AG10803 (cell line): Measurements from ENCODE around the gene ECT2.
A peak's percentile ranks its signal among the peaks of the same experiment; 100 is the strongest.

Experiments
- DNase-seq: peaks from one replicate; pipeline ENCODE4 v3.0.0; 2010; ENCODE audit warnings: low read depth
- H3K4me3 ChIP-seq: 2 replicates; pipeline ENCODE4 v1.5.1; 2011; ENCODE audit warnings: mild to moderate bottlenecking, low read length, control low read depth
- CTCF ChIP-seq: conservative IDR thresholded peaks from 2 replicates; pipeline ENCODE4 v1.5.1; 2011; ENCODE audit warnings: mild to moderate bottlenecking, low read length, control low read depth, inconsistent platforms

Gene ECT2

DNA sequence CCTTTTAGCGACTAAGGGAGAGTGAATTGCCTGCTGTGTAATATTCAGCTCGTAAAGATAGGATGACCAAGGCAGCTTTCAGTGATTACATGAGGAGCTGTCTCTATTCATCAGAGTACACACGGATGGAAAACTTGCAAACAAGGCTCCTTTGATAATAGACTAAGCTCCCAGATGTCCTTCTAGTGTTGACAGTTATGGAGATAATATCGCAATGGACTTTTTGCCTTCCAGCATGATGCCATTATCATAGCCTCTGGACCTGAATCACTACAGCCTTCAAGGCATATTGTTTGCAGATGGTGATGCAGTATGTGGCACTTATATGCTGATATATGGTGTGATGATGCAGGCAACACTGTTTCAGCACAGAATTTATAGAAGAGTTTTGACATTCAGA, 93.9 kb downstream of the ECT2 start:
- no peak overlapping the region for H3K4me3 ChIP-seq
- TF ChIP-seq CTCF = no peak
- DNase-seq = no peak

GRCh38 chr3:172846103-172846561, 95.6 kb downstream of the ECT2 start:
- H3K4me3 ChIP-seq = no peak overlapping the region
- DNase-seq = no peak
- TF ChIP-seq CTCF = no peak

DNA sequence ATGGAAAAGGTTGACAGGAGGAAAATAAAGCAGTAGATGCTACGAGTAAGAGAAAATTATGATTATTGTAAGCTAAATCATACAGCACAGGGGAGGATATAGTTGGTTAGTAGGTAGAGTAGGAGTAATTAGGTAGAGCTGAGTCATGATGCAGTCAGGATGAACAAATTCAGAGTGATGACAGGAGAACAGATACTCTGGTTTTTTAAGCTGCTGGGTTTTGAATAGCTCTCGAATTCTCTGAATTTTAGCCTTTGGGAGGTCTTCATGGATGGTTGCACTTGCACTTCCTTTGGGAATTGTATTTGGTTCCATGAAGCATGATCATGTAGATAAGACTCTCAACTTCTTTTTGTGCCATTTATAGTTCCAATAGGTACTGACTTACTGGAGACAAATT, 96.2 kb downstream of the ECT2 start:
- DNase-seq = no peak
- no peak for TF ChIP-seq CTCF

DNA sequence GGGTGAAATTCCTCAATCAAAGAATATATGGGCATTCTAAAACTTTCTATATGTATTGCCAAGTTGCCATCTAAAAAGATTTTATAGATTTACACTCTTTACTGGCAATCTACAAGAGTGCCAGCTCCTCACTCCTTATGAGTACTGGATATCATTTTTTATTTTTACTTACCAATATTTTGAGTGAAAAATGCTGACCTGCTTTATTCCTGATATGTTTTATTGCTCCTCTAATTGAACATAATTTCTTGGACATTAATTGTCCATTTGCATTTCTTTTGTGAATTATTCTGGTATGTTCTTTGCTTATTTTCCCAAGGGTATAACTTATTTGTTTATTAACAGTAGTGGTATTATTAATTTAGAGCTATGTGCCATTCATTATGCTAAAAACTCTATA, 96.8 kb downstream of the ECT2 start:
- no peak for TF ChIP-seq CTCF
- no peak overlapping the region for H3K4me3 ChIP-seq
- no peak for DNase-seq

More for the DNA sequence above, 96.2 kb downstream of the ECT2 start:
- H3K4me3 ChIP-seq = no peak overlapping the region

GRCh38 chr3:172848910-172849309, 98.4 kb downstream of the ECT2 start:
- DNase-seq = peak; percentile 73
- no peak overlapping the region for H3K4me3 ChIP-seq
- TF ChIP-seq CTCF = no peak

- TF ChIP-seq CTCF = no peak
- H3K4me3 ChIP-seq = no peak overlapping the region
- no peak for DNase-seq
These were observed 102.5 kb downstream of the ECT2 start for GRCh38 chr3:172853005-172853404.

GRCh38 chr3:172853921-172854666, 103.6 kb downstream of the ECT2 start:
- no peak for TF ChIP-seq CTCF
- DNase-seq = no peak
- no peak overlapping the region for H3K4me3 ChIP-seq
